NCI-H226 (cell line): ENCODE data around the gene VCX.
"Not testable (repeated sequence)": the region's sequence is repeated elsewhere in the genome, so short reads cannot be mapped to it uniquely, and the experiment has no call there.

Source experiments
- DNase-seq: peaks from one replicate; pipeline ENCODE4 v3.0.0-alpha.2; 2015

The VCX gene

GRCh38 chrX:7842871-7843270, at the start of gene VCX:
TSS of gene VCX (plus strand) at chrX:7843171. CDS start at chrX:7843204, 33 bp downstream.
- not testable (repeated sequence) for DNase-seq

GRCh38 chrX:7798327-7798726, 44.6 kb upstream of the VCX start:
- no peak for DNase-seq

GRCh38 chrX:7801711-7802110, 41.3 kb upstream of the VCX start:
- no peak for DNase-seq

- no peak for DNase-seq
Measured at GRCh38 chrX:7815166-7815805, 27.7 kb upstream of the VCX start.

DNA sequence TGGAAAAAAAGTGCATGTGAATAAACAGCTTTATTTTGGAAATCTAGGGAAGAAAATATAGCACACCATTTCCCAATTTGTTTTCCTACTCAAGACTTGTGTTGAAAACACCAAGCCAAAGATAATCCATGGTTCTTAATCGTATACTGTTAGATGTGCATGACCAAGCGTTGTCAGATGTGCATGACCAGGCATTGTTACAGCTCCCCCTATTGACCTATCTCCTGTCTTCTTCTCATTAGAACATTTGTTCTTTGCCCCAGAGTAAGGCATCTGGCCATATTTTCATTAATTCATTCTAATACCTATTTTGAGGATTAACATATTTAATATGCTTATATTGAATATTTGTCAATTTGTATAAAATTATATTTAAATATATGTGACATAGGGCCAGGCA, 14.4 kb upstream of the VCX start:
- DNase-seq: no peak

DNA sequence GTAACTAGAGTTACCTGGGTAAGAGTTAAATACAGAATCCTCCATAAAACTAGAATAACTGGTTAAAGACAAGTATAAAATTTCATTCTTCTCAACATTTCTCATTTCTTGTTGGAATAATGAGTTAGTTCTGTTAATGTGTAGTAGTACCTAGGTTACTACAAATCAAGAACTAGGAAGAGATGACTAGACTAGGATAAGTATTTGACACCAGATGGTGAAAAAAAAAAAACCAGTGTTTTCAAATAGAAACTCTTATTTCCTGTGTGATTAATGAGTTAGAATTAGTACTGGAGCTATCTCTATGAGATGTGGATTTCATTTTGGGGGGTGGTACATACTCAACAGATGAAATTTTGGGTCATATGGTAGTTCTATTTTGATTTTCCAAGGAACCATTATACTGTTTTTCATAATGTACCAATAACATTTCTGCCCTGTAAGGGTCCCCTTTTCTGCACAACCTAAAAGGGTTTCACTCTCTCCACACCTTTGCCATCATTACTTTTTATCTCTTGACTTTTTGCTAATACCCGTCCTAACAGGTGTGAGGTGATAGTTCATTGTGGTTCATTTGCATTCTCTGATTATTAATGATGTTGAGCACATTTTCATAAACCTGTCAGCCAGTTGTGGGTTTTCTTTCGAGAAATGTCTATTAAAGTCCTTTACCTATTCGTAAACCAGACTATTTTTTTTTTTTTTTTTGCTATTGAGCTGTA, 1.7 kb upstream of the VCX start:
- no peak for DNase-seq

- DNase-seq: no peak
Measured at GRCh38 chrX:7852166-7852565, 9.2 kb downstream of the VCX start.

GRCh38 chrX:7872042-7872441, 29.1 kb downstream of the VCX start:
- no peak for DNase-seq

GRCh38 chrX:7876957-7877356, 34.0 kb downstream of the VCX start:
- DNase-seq: no peak

DNA sequence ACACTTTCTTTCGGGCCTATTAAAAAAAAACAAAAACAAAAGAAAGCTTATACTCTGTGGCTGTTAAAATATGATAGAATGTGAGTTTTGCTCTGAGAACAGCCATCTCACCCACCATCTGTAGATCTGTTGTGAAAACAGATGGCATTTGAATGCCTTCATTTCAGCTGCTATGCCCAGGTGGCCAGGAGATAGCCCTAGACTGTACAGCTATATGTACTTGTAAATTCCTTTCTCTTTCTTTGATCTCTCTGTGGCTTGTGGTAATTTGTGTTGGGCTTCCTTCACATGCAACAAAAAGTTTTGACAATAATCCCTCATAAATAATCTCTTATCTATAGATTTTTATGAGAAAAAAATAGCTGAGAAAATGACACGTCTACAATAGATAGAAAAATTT, 46.2 kb downstream of the VCX start:
- DNase-seq: no peak

DNA sequence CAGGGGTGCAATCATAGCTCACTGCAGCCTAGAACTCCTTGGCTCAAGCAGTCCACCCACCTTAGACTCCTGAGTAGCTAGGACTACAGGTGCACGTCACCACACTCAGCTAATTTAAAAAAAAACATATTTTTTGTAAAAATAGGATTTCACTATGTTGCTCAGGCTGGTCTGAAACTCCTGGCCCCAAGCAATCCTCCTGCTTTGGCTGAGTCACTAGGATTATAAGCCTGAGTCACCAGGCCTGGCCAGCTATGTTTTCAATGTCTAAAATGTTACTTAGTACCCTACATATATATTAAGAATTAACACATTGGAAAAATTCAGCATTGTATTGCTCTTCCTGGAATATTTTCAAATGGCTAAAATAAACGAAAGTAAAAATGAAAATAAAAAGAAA, 46.7 kb downstream of the VCX start:
- DNase-seq: peak; percentile 20

DNA sequence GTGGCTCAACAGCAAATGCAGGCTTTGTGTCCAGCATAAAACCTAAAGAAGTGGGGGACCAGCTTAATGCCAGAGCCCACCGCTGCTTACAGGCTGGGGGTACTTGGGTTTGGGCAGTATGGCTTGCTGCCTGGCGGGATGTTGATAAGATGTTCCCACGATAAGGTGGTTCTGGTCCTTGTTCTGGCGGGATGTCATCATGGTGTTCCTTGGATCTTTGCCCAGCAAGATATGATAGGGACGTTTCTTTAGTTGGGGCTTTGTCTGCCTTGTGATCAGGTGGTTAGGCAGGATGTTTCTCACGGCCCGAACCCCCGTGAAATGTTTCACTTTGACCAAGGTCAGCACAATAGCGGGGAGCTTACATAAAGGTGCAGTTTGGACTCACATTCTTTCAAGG, 49.0 kb downstream of the VCX start:
- DNase-seq: no peak
